Measurements from ENCODE around the gene CCDC88B.
A peak's percentile ranks its signal among the peaks of the same experiment; 100 is the strongest.

Gene CCDC88B

GRCh38 chr11:64356498-64357411, 16.8 kb downstream of the CCDC88B start:
- DNase-seq (ENCODE audit: low read depth in 1 of 2, low spot score in 1 of 2) = peak in 1 of 2 experiments; percentile 84
- in situ Hi-C loops (cut with HindIII; ENCODE audit: low pct_unique_long_range_greater_than_20kb, low sequenced_read_pairs) = no loop called here
- no peak for TF ChIP-seq JUND (IDR thresholded peaks at IDR 0.05; ENCODE audit: low read depth)

DNA sequence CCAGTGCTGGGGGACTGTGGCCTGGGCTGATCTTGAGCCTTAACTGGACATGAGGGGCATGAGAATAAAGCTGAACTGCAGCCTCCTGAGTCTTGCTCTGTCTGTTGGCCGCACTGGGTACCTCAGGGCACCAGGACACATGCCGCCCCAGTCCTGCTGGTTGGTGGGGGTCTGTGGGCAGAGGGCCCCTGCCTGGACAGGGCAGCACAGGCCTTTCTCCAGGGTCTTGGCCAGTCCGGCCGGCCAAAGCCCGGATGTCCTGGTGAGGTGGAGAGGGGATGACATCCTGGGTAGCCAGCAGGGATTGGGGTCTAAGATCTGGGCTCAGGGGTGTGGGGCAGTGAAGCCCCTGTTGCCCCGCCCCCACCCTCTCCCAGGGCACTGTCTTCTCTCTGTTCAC, 17.4 kb downstream of the CCDC88B start:
- in situ Hi-C loops (cut with HindIII; ENCODE audit: low pct_unique_long_range_greater_than_20kb, low sequenced_read_pairs) = no loop called here
- TF ChIP-seq JUND (IDR thresholded peaks at IDR 0.05; ENCODE audit: low read depth) = no peak

DNA sequence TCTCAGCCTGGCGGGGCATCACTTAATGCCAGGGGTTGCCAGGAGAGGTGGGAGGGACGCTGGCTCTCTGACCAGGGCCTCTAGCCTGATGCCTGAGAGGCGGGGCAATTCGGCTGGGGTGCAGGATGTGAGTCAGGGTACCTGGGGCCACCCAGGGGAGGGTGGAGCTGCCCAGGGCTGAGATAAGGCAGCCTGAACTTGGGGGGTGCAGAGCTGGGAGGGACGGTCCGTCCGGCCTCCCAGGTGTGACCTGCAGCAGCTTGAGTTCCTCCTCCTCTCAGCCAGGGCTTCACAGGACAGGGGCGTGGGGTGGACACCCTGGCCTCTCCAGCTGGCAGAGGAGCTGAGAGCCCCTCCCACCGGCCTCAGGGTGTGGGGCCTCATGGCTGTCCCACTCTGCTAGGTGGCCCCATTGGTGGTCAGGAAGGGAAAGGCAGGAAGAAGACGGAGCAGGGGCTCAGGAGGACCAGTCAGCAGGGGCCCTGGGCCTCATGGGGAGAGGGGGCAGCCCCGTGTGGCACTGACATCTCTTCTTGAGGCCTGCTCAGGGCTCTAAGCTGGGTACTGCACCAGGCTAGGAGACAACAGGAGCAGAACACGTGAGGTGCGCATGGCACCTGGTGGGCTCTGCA, 18.0 kb downstream of the CCDC88B start:
- DNase-seq (ENCODE audit: low read depth in 1 of 2, low spot score in 1 of 2) = no peak
- no peak for TF ChIP-seq JUND (IDR thresholded peaks at IDR 0.05; ENCODE audit: low read depth)
- in situ Hi-C loops (cut with HindIII; ENCODE audit: low pct_unique_long_range_greater_than_20kb, low sequenced_read_pairs) = no loop called here

More for the DNA sequence above, 17.4 kb downstream of the CCDC88B start:
- DNase-seq (ENCODE audit: low read depth in 1 of 2, low spot score in 1 of 2) = no peak

DNA sequence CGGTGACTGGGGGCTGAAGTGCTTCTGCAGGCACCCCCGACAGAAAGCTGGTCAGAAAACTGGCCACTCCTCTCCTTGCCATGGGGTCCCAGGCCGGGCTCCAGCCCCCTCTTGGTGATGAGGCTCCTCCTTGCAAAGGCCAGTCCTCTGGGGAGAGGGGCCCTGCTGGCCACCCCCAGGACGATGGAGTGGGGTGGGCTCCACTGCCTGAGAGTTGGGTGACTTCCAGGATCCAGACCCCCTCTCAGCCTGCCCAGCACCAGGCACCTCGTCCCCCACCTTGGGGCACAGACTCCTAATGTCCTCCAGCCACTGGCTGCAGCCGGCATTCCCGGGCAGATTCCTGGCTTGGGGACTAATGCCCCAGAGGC, 18.5 kb downstream of the CCDC88B start:
- no peak for TF ChIP-seq JUND (IDR thresholded peaks at IDR 0.05; ENCODE audit: low read depth)
- no peak for DNase-seq (ENCODE audit: low read depth in 1 of 2, low spot score in 1 of 2)
- in situ Hi-C loops (cut with HindIII; ENCODE audit: low pct_unique_long_range_greater_than_20kb, low sequenced_read_pairs) = no loop called here

- DNase-seq (ENCODE audit: low read depth in 1 of 2, low spot score in 1 of 2) = peak; percentile 73 to 96
- in situ Hi-C loops (cut with HindIII; ENCODE audit: low pct_unique_long_range_greater_than_20kb, low sequenced_read_pairs) = no loop called here
These were observed 19.1 kb downstream of the CCDC88B start, which contains the start of gene RPS6KA4 for GRCh38 chr11:64358907-64359711. Gene RPS6KA4, plus strand, starts transcription at chr11:64359162. Its CDS starts 74 bp downstream, at chr11:64359236.

GRCh38 chr11:64359712-64360445, 19.9 kb downstream of the CCDC88B start:
- TF ChIP-seq JUND (IDR thresholded peaks at IDR 0.05; ENCODE audit: low read depth) = no peak
- in situ Hi-C loops (cut with HindIII; ENCODE audit: low pct_unique_long_range_greater_than_20kb, low sequenced_read_pairs) = no loop called here
- DNase-seq (ENCODE audit: low read depth in 1 of 2, low spot score in 1 of 2) = no peak

More at GRCh38 chr11:64358907-64359711, 19.1 kb downstream of the CCDC88B start, which contains the start of gene RPS6KA4:
- TF ChIP-seq JUND (IDR thresholded peaks at IDR 0.05; ENCODE audit: low read depth) = no peak

DNA sequence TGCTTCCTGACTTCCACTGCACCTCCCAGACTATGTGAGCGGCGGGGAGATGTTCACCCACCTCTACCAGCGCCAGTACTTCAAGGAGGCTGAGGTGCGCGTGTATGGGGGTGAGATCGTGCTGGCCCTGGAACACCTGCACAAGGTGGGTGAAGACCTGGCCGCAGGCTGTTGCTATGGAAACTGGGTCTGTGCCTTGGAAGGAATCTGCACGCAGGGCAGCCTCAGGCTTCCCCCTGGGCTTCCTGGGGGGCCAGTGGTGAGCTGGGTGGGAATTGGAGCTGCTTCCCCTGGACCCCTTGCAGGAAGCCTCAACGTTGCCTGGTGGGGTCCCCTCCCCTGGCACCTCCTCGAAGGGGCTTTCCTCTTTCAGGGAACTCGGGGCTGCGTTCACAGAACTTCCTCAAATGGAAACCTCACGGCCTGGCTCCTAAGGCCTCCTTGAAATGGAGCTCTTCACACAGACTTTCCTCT, 20.5 kb downstream of the CCDC88B start:
- in situ Hi-C loops (cut with HindIII; ENCODE audit: low pct_unique_long_range_greater_than_20kb, low sequenced_read_pairs) = no loop called here
- DNase-seq (ENCODE audit: low read depth in 1 of 2, low spot score in 1 of 2) = no peak
- TF ChIP-seq JUND (IDR thresholded peaks at IDR 0.05; ENCODE audit: low read depth) = no peak

- DNase-seq (ENCODE audit: low read depth in 1 of 2, low spot score in 1 of 2) = no peak
- in situ Hi-C loops (cut with HindIII; ENCODE audit: low pct_unique_long_range_greater_than_20kb, low sequenced_read_pairs) = no loop called here
These were observed 21.7 kb downstream of the CCDC88B start for GRCh38 chr11:64361659-64362058.

DNA sequence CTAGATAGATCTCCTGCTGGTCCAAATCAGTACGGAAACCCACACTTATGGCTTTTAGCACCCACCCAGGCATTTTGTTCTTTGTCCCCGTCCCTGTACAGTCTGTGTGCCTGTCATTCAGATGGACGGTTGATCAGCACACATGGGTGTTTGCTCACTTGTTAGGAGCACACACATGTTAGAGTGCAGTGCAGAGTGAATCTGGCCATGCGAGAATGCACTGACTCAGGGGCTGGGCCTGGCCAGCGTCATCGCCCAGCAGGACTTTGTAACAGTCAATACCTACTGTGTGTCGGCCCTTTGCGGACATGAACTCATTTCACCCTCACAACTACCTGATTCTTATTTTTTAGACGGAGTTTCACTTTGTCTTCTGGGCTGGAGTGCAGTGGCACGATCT, 22.3 kb downstream of the CCDC88B start:
- no peak for DNase-seq (ENCODE audit: low read depth in 1 of 2, low spot score in 1 of 2)
- TF ChIP-seq JUND (IDR thresholded peaks at IDR 0.05; ENCODE audit: low read depth) = no peak
- in situ Hi-C loops (cut with HindIII; ENCODE audit: low pct_unique_long_range_greater_than_20kb, low sequenced_read_pairs) = no loop called here

More at GRCh38 chr11:64361659-64362058, 21.7 kb downstream of the CCDC88B start:
- TF ChIP-seq JUND (IDR thresholded peaks at IDR 0.05; ENCODE audit: low read depth) = no peak

GRCh38 chr11:64364435-64364834, 24.4 kb downstream of the CCDC88B start:
- in situ Hi-C loops (cut with HindIII; ENCODE audit: low pct_unique_long_range_greater_than_20kb, low sequenced_read_pairs) = no loop called here
- no peak for DNase-seq (ENCODE audit: low read depth in 1 of 2, low spot score in 1 of 2)
- no peak for TF ChIP-seq JUND (IDR thresholded peaks at IDR 0.05; ENCODE audit: low read depth)

DNA sequence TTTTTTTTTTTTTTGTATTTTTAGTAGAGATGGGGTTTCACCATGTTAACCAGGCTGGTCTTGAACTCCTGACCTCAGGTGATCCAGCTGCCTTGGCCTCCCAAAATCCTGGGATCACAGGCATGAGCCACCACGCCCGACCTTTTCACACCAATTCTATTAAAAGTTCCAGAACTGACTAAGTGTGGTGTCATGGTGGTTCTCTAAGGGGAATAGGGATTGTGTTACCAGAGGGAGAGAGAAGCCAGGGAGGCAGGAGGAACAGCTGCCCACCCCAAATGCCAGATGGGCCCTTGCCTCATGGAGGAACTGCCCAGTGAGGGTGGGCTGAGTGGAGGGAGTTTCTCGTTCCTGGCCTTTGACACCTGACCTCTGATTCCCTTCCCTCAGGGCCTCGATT, 24.9 kb downstream of the CCDC88B start:
- DNase-seq (ENCODE audit: low read depth in 1 of 2, low spot score in 1 of 2) = no peak
- no peak for TF ChIP-seq JUND (IDR thresholded peaks at IDR 0.05; ENCODE audit: low read depth)
- in situ Hi-C loops (cut with HindIII; ENCODE audit: low pct_unique_long_range_greater_than_20kb, low sequenced_read_pairs) = no loop called here

GRCh38 chr11:64366751-64367150, 26.7 kb downstream of the CCDC88B start:
- in situ Hi-C loops (cut with HindIII; ENCODE audit: low pct_unique_long_range_greater_than_20kb, low sequenced_read_pairs) = no loop called here
- DNase-seq (ENCODE audit: low read depth in 1 of 2, low spot score in 1 of 2) = no peak
- TF ChIP-seq JUND (IDR thresholded peaks at IDR 0.05; ENCODE audit: low read depth) = no peak
